Loucy (cell line): ENCODE measurements around the gene SPIN2B.
"Not testable (repeated sequence)": the region's sequence is repeated elsewhere in the genome, so short reads cannot be mapped to it uniquely, and the experiment has no call there.

Experiments used
- H2AFZ ChIP-seq: fragments of 200-600 bp; sonication (generic); 2 replicates; pipeline ENCODE4 v1.6.0; 2016; ENCODE audit warnings: antibody characterized with exemption, mild to moderate bottlenecking, low read length, moderate library complexity
- H3F3A ChIP-seq: fragments of 200-600 bp; 2 replicates; pipeline ENCODE4 v1.6.0; 2016; ENCODE audit warnings: antibody characterized with exemption, low read depth, mild to moderate bottlenecking
- H3K27me3 ChIP-seq: fragments of 200-600 bp; sonication (generic); 2 replicates; pipeline ENCODE4 v1.6.1; 2014; ENCODE audit warnings: low read length, mild to moderate bottlenecking; ENCODE audit not compliant: insufficient read depth, poor library complexity, severe bottlenecking
- H3K36me3 ChIP-seq: fragments of 200-600 bp; sonication (generic); 2 replicates; pipeline ENCODE4 v1.6.1; 2016; ENCODE audit warnings: low read length; ENCODE audit not compliant: insufficient read depth
- H3K4me1 ChIP-seq: fragments of 200-600 bp; sonication (generic); 2 replicates; pipeline ENCODE4 v1.5.1; 2014; ENCODE audit warnings: low read length, mild to moderate bottlenecking; ENCODE audit not compliant: insufficient read depth, poor library complexity, severe bottlenecking
- H3K4me2 ChIP-seq: fragments of 200-600 bp; sonication (generic); 2 replicates; pipeline ENCODE4 v1.6.0; 2014; ENCODE audit warnings: antibody characterized with exemption, low read length, low read depth, mild to moderate bottlenecking; ENCODE audit not compliant: poor library complexity, severe bottlenecking
- H3K4me3 ChIP-seq: fragments of 200-600 bp; sonication (generic); 2 replicates; pipeline ENCODE4 v1.5.1; 2014; ENCODE audit warnings: low read length, mild to moderate bottlenecking, mixed read lengths; ENCODE audit not compliant: poor library complexity, severe bottlenecking
- H3K79me2 ChIP-seq: fragments of 200-600 bp; sonication (generic); 2 replicates; pipeline ENCODE4 v1.6.1; 2014; ENCODE audit warnings: low read length; ENCODE audit not compliant: insufficient read depth
- H3K9ac ChIP-seq: fragments of 200-600 bp; sonication (generic); 2 replicates; pipeline ENCODE4 v1.6.0; 2014; ENCODE audit warnings: mild to moderate bottlenecking, low read depth, low read length, moderate library complexity; ENCODE audit not compliant: poor library complexity, severe bottlenecking
- H3K9me2 ChIP-seq: fragments of 200-600 bp; sonication (generic); replicated peaks from 2 replicates; pipeline ENCODE4 v1.6.1; 2016; ENCODE audit warnings: low read depth, low read length, mixed read lengths
- H3K9me3 ChIP-seq: fragments of 200-600 bp; sonication (generic); 2 replicates; pipeline ENCODE4 v1.6.1; 2014; ENCODE audit warnings: mild to moderate bottlenecking, antibody characterized with exemption, low read length, low read depth; ENCODE audit not compliant: insufficient read depth
- H4K20me1 ChIP-seq: fragments of 200-600 bp; sonication (generic); 2 replicates; pipeline ENCODE4 v1.6.0; 2014; ENCODE audit warnings: antibody characterized with exemption, low read length, mild to moderate bottlenecking; ENCODE audit not compliant: insufficient read depth, poor library complexity, severe bottlenecking
- EZH2phosphoT487 ChIP-seq: fragments of 200-600 bp; IDR thresholded peaks from 2 replicates; pipeline ENCODE4 v1.6.1; 2018; ENCODE audit warnings: antibody characterized with exemption, mild to moderate bottlenecking, moderate library complexity, borderline replicate concordance
- TF ChIP-seq, protein P1 (sequence below): fragments of 200-600 bp; sonication (generic); conservative IDR thresholded peaks from 2 replicates; pipeline ENCODE4 v1.5.1; 2014; ENCODE audit warnings: mild to moderate bottlenecking, antibody characterized with exemption, low read length

Gene SPIN2B

DNA sequence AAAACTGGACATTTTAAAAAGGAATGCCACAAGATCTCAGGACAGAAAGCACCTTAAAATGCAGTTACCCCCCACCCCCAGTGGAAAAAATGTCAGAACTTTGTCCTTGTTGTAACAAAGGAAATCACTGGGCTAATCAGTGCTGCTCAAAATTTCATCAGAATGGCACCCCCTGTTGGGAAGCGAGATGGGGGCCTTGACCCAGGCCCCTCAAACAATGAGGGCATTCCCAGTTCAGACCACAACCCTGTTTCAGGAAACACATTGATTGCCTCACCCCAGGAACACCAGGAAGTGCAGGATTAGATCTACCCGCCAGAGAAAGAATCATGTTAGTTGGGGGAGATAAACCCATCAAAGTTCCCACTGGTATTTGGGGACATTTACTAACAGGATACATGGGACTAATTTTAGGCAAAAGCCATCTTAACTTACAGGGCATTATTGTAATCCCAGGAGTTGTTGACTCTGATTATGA lies 16.4 kb downstream of the SPIN2B start:
- H3F3A ChIP-seq, result no peaks in the 10 kb centered on the region
- no peaks in the 10 kb centered on the region for H3K36me3 ChIP-seq
- no peaks in the 10 kb centered on the region for H3K79me2 ChIP-seq
- no peak overlapping the region for H3K9ac ChIP-seq
- H4K20me1 ChIP-seq, result no peaks in the 10 kb centered on the region
- no peak overlapping the region for H3K4me3 ChIP-seq
- H3K4me2 ChIP-seq, result no peak overlapping the region
- TF ChIP-seq EZH2phosphoT487, result no peak
- TF ChIP-seq, protein P1, sequence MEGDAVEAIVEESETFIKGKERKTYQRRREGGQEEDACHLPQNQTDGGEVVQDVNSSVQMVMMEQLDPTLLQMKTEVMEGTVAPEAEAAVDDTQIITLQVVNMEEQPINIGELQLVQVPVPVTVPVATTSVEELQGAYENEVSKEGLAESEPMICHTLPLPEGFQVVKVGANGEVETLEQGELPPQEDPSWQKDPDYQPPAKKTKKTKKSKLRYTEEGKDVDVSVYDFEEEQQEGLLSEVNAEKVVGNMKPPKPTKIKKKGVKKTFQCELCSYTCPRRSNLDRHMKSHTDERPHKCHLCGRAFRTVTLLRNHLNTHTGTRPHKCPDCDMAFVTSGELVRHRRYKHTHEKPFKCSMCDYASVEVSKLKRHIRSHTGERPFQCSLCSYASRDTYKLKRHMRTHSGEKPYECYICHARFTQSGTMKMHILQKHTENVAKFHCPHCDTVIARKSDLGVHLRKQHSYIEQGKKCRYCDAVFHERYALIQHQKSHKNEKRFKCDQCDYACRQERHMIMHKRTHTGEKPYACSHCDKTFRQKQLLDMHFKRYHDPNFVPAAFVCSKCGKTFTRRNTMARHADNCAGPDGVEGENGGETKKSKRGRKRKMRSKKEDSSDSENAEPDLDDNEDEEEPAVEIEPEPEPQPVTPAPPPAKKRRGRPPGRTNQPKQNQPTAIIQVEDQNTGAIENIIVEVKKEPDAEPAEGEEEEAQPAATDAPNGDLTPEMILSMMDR, result no peak
- no peaks in the 10 kb centered on the region for H3K9me2 ChIP-seq
- no peaks in the 10 kb centered on the region for H3K9me3 ChIP-seq
- H3K27me3 ChIP-seq, result no peaks in the 10 kb centered on the region
- H3K4me1 ChIP-seq, result no peaks in the 10 kb centered on the region
- no peak overlapping the region for H2AFZ ChIP-seq

GRCh38 chrX:57104406-57104805 lies 16.9 kb downstream of the SPIN2B start:
- Histone ChIP-seq H3K4me3 (no peak overlapping the region), H3K4me2 (no peak overlapping the region), H3K9ac (no peak overlapping the region), H3K9me3 (no peaks in the 10 kb centered on the region), H3K79me2 (no peaks in the 10 kb centered on the region), H3K9me2 (no peaks in the 10 kb centered on the region), H3K4me1 (no peaks in the 10 kb centered on the region), H2AFZ (no peak overlapping the region), H3K27me3 (no peaks in the 10 kb centered on the region), H3F3A (no peaks in the 10 kb centered on the region), H3K36me3 (no peaks in the 10 kb centered on the region), H4K20me1 (no peaks in the 10 kb centered on the region)
- TF ChIP-seq, protein P1, result no peak
- no peak for TF ChIP-seq EZH2phosphoT487

- Histone ChIP-seq H3K4me1 (no peaks in the 10 kb centered on the region), H3K79me2 (no peaks in the 10 kb centered on the region), H3K4me3 (no peak overlapping the region), H3K4me2 (no peak overlapping the region), H3K27me3 (no peaks in the 10 kb centered on the region), H3F3A (no peaks in the 10 kb centered on the region), H3K9me2 (no peaks in the 10 kb centered on the region), H3K9me3 (no peaks in the 10 kb centered on the region), H3K36me3 (no peaks in the 10 kb centered on the region), H4K20me1 (no peaks in the 10 kb centered on the region), H3K9ac (no peak overlapping the region), H2AFZ (no peak overlapping the region)
- TF ChIP-seq, protein P1, result no peak
- TF ChIP-seq EZH2phosphoT487, result no peak
Measured at GRCh38 chrX:57103489-57103888, 17.9 kb downstream of the SPIN2B start.

GRCh38 chrX:57102918-57103317 lies 18.4 kb downstream of the SPIN2B start:
- H3K79me2 ChIP-seq, H3K36me3 ChIP-seq, H3K4me3 ChIP-seq, H2AFZ ChIP-seq, H3K4me1 ChIP-seq, H3K9ac ChIP-seq, H3F3A ChIP-seq, H3K27me3 ChIP-seq, H3K4me2 ChIP-seq, H4K20me1 ChIP-seq, H3K9me3 ChIP-seq, H3K9me2 ChIP-seq: not testable (repeated sequence)
